Stomach (tissue), 4 donors: ENCODE results near the gene LCN10.

Experiments
- EP300 ChIP-seq: sonication (generic); formaldehyde crosslinking; IDR thresholded peaks from one replicate; pipeline ENCODE4 v1.6.1; 2017; ENCODE audit warnings: antibody characterized with exemption
- POLR2A ChIP-seq, 4 donors: fragments of 450-650 bp; IDR thresholded peaks; one replicate each; pipeline ENCODE4 v1.6.1; 2016; ENCODE audit warnings: antibody characterized with exemption in 4 of 4, control low read depth in 2 of 4, mild to moderate bottlenecking in 1 of 4, moderate library complexity in 1 of 4
- POLR2AphosphoS5 ChIP-seq, 3 donors: sonication (generic); formaldehyde crosslinking; IDR thresholded peaks; one replicate each; pipeline ENCODE4 v1.6.1; 2016; ENCODE audit warnings: antibody characterized with exemption in 3 of 3
- TF ChIP-seq, protein P1 (sequence below), 7 experiments: fragments of 450-650 bp in 4 of 7; fragments of 200-600 bp in 3 of 7; sonication (generic) in 3 of 7; IDR thresholded peaks; one replicate each; pipeline ENCODE4 v1.5.1; 2016 to 2019; ENCODE audit warnings: antibody characterized with exemption in 7 of 7, control low read depth in 2 of 7, mild to moderate bottlenecking in 1 of 7

DNA sequence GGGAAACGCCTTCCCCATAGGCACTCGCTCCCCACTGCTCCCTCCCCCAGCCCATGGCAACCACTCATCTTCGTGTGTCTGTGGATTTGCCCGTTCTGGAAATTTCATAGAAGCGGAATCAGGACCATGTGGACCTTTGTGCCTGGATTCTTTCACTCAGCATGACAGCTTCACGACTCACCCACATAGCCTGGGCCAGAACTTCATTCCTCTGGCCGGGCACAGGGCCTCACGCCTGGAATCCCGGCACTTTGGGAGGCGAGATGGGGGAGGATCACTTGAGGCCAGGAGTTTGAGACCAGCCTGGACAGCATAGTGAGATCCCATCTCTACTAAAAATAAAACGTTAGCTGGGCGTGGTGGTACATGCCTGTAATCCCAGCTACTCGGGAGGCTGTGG, 42.4 kb downstream of the LCN10 start:
- TF ChIP-seq POLR2AphosphoS5 (IDR thresholded peaks at IDR 0.05), result peak in 1 of 3 donors; percentile 30
- TF ChIP-seq EP300, result no peak
- TF ChIP-seq POLR2A (IDR thresholded peaks at IDR 0.05), result no peak
- TF ChIP-seq, protein P1, sequence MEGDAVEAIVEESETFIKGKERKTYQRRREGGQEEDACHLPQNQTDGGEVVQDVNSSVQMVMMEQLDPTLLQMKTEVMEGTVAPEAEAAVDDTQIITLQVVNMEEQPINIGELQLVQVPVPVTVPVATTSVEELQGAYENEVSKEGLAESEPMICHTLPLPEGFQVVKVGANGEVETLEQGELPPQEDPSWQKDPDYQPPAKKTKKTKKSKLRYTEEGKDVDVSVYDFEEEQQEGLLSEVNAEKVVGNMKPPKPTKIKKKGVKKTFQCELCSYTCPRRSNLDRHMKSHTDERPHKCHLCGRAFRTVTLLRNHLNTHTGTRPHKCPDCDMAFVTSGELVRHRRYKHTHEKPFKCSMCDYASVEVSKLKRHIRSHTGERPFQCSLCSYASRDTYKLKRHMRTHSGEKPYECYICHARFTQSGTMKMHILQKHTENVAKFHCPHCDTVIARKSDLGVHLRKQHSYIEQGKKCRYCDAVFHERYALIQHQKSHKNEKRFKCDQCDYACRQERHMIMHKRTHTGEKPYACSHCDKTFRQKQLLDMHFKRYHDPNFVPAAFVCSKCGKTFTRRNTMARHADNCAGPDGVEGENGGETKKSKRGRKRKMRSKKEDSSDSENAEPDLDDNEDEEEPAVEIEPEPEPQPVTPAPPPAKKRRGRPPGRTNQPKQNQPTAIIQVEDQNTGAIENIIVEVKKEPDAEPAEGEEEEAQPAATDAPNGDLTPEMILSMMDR (IDR thresholded peaks at IDR 0.05), result no peak
